ENCODE data around the gene SMIM28.

SMIM28 gene

DNA sequence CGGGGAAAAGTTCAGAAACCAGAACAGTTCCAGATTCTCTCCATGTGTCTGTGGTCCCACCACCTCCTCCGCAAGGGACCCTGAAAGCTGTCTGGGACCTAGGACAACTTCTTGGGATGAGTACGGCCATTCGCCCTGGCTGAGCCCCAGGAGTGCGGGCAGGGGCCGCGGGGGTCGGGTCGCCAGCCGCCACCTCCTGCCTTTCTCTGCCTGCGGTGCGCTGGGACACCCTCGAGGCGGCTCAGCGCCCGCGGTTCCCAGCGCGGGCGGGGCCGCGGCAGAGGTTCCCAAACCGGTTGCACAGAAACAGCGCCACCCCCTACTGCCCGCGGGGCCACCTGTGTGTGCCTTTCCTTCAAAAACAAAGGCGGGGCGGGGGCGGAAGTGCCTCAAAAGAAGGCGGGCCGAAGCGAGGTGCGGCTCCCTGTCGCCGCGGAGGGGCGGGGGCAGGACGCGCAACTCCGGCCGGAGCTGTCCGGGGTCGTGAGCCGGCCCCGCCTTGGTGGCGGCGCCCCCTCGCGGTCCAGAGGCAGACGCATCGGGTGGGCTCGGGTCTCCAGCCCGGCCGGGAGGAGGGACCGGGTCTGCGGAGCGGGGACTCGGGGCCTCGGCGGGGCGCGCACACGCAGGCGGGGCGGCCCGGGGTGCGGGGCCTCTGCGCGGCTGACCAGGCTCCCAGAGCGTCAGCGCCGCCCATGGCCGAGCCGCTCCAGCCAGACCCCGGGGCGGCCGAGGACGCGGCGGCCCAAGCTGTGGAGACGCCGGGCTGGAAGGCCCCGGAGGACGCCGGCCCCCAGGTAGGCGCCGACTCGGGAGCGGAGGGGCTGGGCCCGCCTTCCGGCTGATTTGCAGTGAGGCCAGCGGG, 26.3 kb downstream of the SMIM28 start, which contains the start of gene HEBP2:
Gene HEBP2, plus strand, starts transcription at position 423 of the 865 bp plus-strand sequence. Its CDS starts 273 bp downstream, at position 696.
- TF ChIP-seq, protein P1, sequence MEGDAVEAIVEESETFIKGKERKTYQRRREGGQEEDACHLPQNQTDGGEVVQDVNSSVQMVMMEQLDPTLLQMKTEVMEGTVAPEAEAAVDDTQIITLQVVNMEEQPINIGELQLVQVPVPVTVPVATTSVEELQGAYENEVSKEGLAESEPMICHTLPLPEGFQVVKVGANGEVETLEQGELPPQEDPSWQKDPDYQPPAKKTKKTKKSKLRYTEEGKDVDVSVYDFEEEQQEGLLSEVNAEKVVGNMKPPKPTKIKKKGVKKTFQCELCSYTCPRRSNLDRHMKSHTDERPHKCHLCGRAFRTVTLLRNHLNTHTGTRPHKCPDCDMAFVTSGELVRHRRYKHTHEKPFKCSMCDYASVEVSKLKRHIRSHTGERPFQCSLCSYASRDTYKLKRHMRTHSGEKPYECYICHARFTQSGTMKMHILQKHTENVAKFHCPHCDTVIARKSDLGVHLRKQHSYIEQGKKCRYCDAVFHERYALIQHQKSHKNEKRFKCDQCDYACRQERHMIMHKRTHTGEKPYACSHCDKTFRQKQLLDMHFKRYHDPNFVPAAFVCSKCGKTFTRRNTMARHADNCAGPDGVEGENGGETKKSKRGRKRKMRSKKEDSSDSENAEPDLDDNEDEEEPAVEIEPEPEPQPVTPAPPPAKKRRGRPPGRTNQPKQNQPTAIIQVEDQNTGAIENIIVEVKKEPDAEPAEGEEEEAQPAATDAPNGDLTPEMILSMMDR (IDR thresholded peaks at IDR 0.05) = peak; percentile 26
- Histone ChIP-seq H3K27ac (peak within 1 kb of the TSS; percentile 94), H3K4me3 (peak within 1 kb of the TSS; percentile 85)
- DNase-seq (ENCODE audit: low spot score) = peak; percentile 91

GRCh38 chr6:138404666-138405337, 27.1 kb downstream of the SMIM28 start:
- H3K27ac ChIP-seq = peak overlapping the region; percentile 94
- DNase-seq (ENCODE audit: low spot score) = peak; percentile 77
- peak overlapping the region; percentile 85 for H3K4me3 ChIP-seq
- TF ChIP-seq, protein P1 (IDR thresholded peaks at IDR 0.05) = no peak

DNA sequence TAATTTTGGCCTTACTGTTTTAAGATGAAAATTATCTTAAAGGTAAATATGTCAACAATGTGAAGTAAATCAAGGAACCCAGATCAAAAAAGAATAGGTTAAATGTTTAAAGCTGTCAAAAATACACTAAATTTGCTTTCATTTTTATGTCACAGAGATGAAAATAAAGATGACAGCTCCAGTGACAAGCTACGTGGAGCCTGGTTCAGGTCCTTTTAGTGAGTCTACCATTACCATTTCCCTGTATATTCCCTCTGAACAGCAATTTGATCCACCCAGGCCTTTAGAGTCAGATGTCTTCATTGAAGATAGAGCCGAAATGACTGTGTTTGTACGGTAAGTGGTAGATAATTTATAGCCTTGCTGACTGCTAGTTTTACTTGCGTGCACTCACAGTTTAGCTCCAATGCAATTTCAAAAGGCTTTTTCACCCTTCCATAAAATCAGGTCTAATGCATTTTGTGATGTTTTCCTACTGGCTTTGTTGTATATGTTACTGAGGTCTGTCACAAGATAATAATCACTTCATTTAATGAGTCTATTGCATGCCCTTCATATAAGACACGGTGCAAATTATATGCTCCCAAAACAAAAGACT, 28.2 kb downstream of the SMIM28 start:
- TF ChIP-seq, protein P1 (IDR thresholded peaks at IDR 0.05) = no peak
- DNase-seq (ENCODE audit: low spot score) = no peak
- H3K27ac ChIP-seq = no peak overlapping the region
- H3K4me3 ChIP-seq = no peak overlapping the region

DNA sequence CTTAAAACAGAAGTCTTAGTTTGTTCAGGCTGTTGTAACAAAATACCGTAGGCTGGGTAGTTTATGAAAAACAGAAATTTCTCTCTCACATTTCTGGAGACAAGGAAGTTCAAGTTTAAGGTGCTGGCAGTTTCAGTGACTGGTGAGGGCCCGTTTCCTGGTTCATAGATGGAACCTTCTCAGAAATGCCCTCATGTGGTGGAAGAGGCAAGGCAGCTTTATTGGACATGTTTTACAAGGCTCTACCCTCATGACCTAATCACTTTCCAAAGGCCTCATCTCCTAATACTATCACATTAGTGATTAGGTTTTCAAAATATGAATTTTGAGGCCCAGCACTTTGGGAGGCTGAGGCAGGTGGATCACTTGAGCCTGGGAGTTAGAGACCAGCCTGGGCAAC, 28.7 kb downstream of the SMIM28 start:
- DNase-seq (ENCODE audit: low spot score) = no peak
- Histone ChIP-seq H3K4me3 (no peak overlapping the region), H3K27ac (no peak overlapping the region)
- TF ChIP-seq, protein P1 (IDR thresholded peaks at IDR 0.05) = no peak

- DNase-seq (ENCODE audit: low spot score) = no peak
- no peak overlapping the region for H3K27ac ChIP-seq
- TF ChIP-seq, protein P1 (IDR thresholded peaks at IDR 0.05) = no peak
Measured at GRCh38 chr6:138410048-138410735, 32.5 kb downstream of the SMIM28 start.

DNA sequence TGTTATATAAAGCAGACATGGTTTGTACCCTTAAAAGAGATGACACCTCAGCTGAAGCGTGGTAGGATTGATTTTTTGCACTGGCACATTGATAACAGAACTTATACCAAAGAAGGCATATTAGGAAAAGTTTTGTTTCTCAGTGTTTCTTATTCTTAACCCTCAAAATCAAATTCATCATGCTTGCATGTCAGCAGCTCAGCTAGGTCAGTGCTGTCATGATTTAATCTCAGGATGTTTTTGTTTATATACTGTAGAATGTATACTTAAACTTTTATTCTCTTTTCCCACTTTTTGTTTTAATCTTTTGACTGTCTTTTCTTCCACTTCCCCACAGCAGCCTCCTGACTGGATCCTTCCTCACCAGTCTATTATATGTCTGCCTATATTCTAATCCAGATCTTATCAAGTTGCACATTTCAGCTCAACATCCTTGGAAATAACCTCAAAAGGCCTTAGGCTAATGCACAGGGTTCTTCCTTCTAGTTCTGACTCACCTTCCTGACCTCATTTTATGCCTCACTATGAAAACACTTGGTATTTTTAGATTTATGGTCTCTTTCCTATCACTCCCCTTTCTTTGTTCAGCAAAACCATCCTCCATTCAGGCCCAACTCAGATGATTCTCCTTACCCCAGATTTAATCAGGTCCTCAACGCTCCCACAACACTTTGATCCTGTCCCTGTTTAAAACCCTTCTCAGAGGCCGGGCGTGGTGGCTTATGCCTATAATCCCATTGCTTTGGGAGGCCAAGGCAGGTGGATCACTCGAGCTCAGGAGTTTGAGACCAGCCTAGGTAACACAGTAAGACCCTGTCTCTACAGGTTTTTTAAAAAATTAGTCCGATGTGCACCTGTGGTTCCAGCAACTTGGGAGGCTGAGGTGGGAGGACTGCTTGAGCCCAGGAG, 33.5 kb downstream of the SMIM28 start:
- TF ChIP-seq, protein P1 (IDR thresholded peaks at IDR 0.05) = no peak
- no peak overlapping the region for H3K27ac ChIP-seq
- no peak for DNase-seq (ENCODE audit: low spot score)
- no peak overlapping the region for H3K4me3 ChIP-seq

More at GRCh38 chr6:138410048-138410735, 32.5 kb downstream of the SMIM28 start:
- H3K4me3 ChIP-seq = no peak overlapping the region

Data from coronary artery (tissue), 2 donors.